Tibial nerve (tissue), 4 donors: ENCODE data around the gene XG.

Source experiments
- CTCF ChIP-seq, 5 experiments: fragments of 200-600 bp in 3 of 5; fragments of 450-650 bp in 2 of 5; sonication (generic) in 3 of 5; IDR thresholded peaks; one replicate each; pipeline ENCODE4 v1.5.1; 2016 to 2019; ENCODE audit warnings: antibody characterized with exemption in 5 of 5, mild to moderate bottlenecking in 3 of 5, moderate library complexity in 2 of 5
- EP300 ChIP-seq, 2 donors: sonication (generic); formaldehyde crosslinking; IDR thresholded peaks; one replicate each; pipeline ENCODE4 v1.6.1; 2017; ENCODE audit warnings: antibody characterized with exemption in 2 of 2, mild to moderate bottlenecking in 1 of 2
- POLR2A ChIP-seq, 2 donors: fragments of 450-650 bp; IDR thresholded peaks; one replicate each; pipeline ENCODE4 v1.6.1; 2017; ENCODE audit warnings: antibody characterized with exemption in 2 of 2, mild to moderate bottlenecking in 2 of 2, moderate library complexity in 2 of 2

- TF ChIP-seq CTCF (IDR thresholded peaks at IDR 0.05), result no peak
- TF ChIP-seq POLR2A (IDR thresholded peaks at IDR 0.05), result no peak
- TF ChIP-seq EP300 (IDR thresholded peaks at IDR 0.05), result no peak
Observed at GRCh38 chrX:2801223-2801622, 49.4 kb downstream of the XG start.
